Glutamatergic neuron (in vitro differentiated cells): ENCODE results near the gene PTH. TPM values are rescaled to one million over a fixed set of nuclear protein-coding genes. Genes with fewer than 3 reads are reported as not detected.

ENCODE experiments used
- DNase-seq: peaks from one replicate; pipeline ENCODE4 v3.0.0; 2022
- H3K27ac Mint-ChIP-seq: one replicate; pipeline ENCODE4 v1.8.0; 2020; ENCODE audit warnings: mild to moderate bottlenecking, mixed read lengths, inconsistent platforms; ENCODE audit not compliant: unreplicated experiment
- H3K27me3 Mint-ChIP-seq: one replicate; pipeline ENCODE4 v1.8.0; 2020; ENCODE audit warnings: mild to moderate bottlenecking, moderate library complexity, mixed read lengths, inconsistent platforms; ENCODE audit not compliant: unreplicated experiment
- H3K36me3 Mint-ChIP-seq: one replicate; pipeline ENCODE4 v1.8.0; 2020; ENCODE audit warnings: mild to moderate bottlenecking, mixed read lengths, inconsistent platforms; ENCODE audit not compliant: unreplicated experiment
- H3K4me1 Mint-ChIP-seq: one replicate; pipeline ENCODE4 v1.8.0; 2020; ENCODE audit warnings: mild to moderate bottlenecking, low read depth, mixed read lengths, inconsistent platforms; ENCODE audit not compliant: unreplicated experiment
- H3K4me3 Mint-ChIP-seq: one replicate; pipeline ENCODE4 v1.8.0; 2020; ENCODE audit warnings: mild to moderate bottlenecking, mixed read lengths, inconsistent platforms; ENCODE audit not compliant: unreplicated experiment
- H3K9me3 Mint-ChIP-seq: one replicate; pipeline ENCODE4 v1.8.0; 2020; ENCODE audit warnings: mild to moderate bottlenecking, moderate library complexity, mixed read lengths, inconsistent platforms; ENCODE audit not compliant: unreplicated experiment
- CTCF ChIP-seq: fragments of 200-600 bp; sonication (generic); IDR thresholded peaks from one replicate; pipeline ENCODE4 v1.5.0; 2021; ENCODE audit not compliant: partially characterized antibody, unreplicated experiment
- long read RNA-seq: library from polyadenylated mRNA; unstranded; transcript quantifications from one replicate; pipeline ENCODE4 v2.0.0, GENCODE V29; 2020; ENCODE audit not compliant: unreplicated experiment
- total RNA-seq: library from RNA; stranded (reverse); fragmentation: NEBNext Ultra II Directional; extraction: Animal tissue kit (Norgen Biotek cat#: 25700); gene quantifications from one replicate; pipeline ENCODE4 v1.2.1, GENCODE V29; 2021; ENCODE audit not compliant: unreplicated experiment

The PTH gene
- not detected for total RNA-seq
- long read RNA-seq: 0 reads

- Mint-ChIP-seq H3K4me3 (no peak within 1 kb of the TSS), H3K27ac (no peak within 1 kb of the TSS), H3K27me3 (no peaks in the 10 kb centered on the region), H3K4me1 (no peaks in the 10 kb centered on the region), H3K9me3 (no peaks in the 10 kb centered on the region), H3K36me3 (no peaks in the 10 kb centered on the region)
- no peak for TF ChIP-seq CTCF
- DNase-seq: no peak
Measured at GRCh38 chr11:13495929-13496328, at the start of gene PTH. Gene PTH, minus strand, starts transcription at chr11:13495997. Its CDS starts 3,142 bp downstream, at chr11:13492855.

GRCh38 chr11:13538044-13538443 lies 42.2 kb upstream of the PTH start:
- Mint-ChIP-seq H3K4me3 (no peak overlapping the region), H3K27ac (no peak overlapping the region), H3K4me1 (no peaks in the 10 kb centered on the region), H3K36me3 (peaks cover 13% of the 10 kb centered on the region), H3K9me3 (peaks cover 7% of the 10 kb centered on the region), H3K27me3 (peaks cover 2% of the 10 kb centered on the region)
- no peak for DNase-seq
- TF ChIP-seq CTCF: no peak

- TF ChIP-seq CTCF: no peak
- peaks cover 2% of the 10 kb centered on the region for H3K27me3 Mint-ChIP-seq
- no peak overlapping the region for H3K4me3 Mint-ChIP-seq
- H3K4me1 Mint-ChIP-seq: no peaks in the 10 kb centered on the region
- H3K36me3 Mint-ChIP-seq: peaks cover 13% of the 10 kb centered on the region
- DNase-seq: no peak
- no peak overlapping the region for H3K27ac Mint-ChIP-seq
- peaks cover 6% of the 10 kb centered on the region for H3K9me3 Mint-ChIP-seq
Measured at GRCh38 chr11:13535819-13536218, 40.0 kb upstream of the PTH start.

GRCh38 chr11:13534358-13534757 lies 38.6 kb upstream of the PTH start:
- Mint-ChIP-seq H3K36me3 (peaks cover 13% of the 10 kb centered on the region), H3K9me3 (peaks cover 6% of the 10 kb centered on the region), H3K4me1 (no peaks in the 10 kb centered on the region), H3K27ac (no peak overlapping the region), H3K4me3 (no peak overlapping the region), H3K27me3 (peaks cover 2% of the 10 kb centered on the region)
- no peak for TF ChIP-seq CTCF
- no peak for DNase-seq

GRCh38 chr11:13525257-13525656 lies 29.5 kb upstream of the PTH start:
- H3K27me3 Mint-ChIP-seq: no peaks in the 10 kb centered on the region
- H3K9me3 Mint-ChIP-seq: no peaks in the 10 kb centered on the region
- no peak for DNase-seq
- no peak overlapping the region for H3K27ac Mint-ChIP-seq
- no peak overlapping the region for H3K4me3 Mint-ChIP-seq
- no peaks in the 10 kb centered on the region for H3K36me3 Mint-ChIP-seq
- no peak for TF ChIP-seq CTCF
- H3K4me1 Mint-ChIP-seq: no peaks in the 10 kb centered on the region
